HEK293 (cell line): ENCODE results near the gene AWAT1.
A peak's percentile ranks its signal among the peaks of the same experiment; 100 is the strongest.

ENCODE experiments used
- CTCF ChIA-PET: fragments of 350-600 bp; formaldehyde crosslinking; extraction: SDS; loops from one replicate; lab custom pipeline; 2021; ENCODE audit warnings: antibody characterized with exemption; lab: Yijun Ruan, JAX
- POLR2A ChIA-PET: fragments of 300-600 bp; formaldehyde crosslinking; extraction: SDS; loops from one replicate; lab custom pipeline; 2020; ENCODE audit warnings: antibody characterized with exemption, inconsistent platforms; lab: Yijun Ruan, JAX
- H3K27ac ChIP-seq: fragments of 200-500 bp; sonication (Bioruptor generic); 2 replicates; pipeline ENCODE4 v1.5.1; 2014; ENCODE audit warnings: low read depth, low read length, control low read depth, inconsistent platforms; ENCODE audit errors: extremely low read depth
- H3K36me3 ChIP-seq, 2 experiments: fragments of 200-500 bp in 1 of 2; sonication (Bioruptor generic) in 1 of 2; 1 replicate in 1 of 2; 2 replicates in 1 of 2; pipeline ENCODE4 v1.5.1; 2014 to 2017; ENCODE audit warnings: inconsistent platforms in 2 of 2, low read length in 2 of 2; ENCODE audit not compliant: control insufficient read depth in 2 of 2, insufficient read depth in 1 of 2
- H3K4me1 ChIP-seq: fragments of 200-500 bp; sonication (Bioruptor generic); 2 replicates; pipeline ENCODE4 v1.5.1; 2014; ENCODE audit warnings: mild to moderate bottlenecking, low read length, inconsistent platforms; ENCODE audit not compliant: control insufficient read depth, insufficient read depth
- H3K4me3 ChIP-seq: 2 replicates; pipeline ENCODE4 v1.5.1; 2011; ENCODE audit warnings: low read depth, mild to moderate bottlenecking, control low read depth, low read length, moderate library complexity
- H3K9me3 ChIP-seq: fragments of 200-500 bp; sonication (Bioruptor generic); 2 replicates; pipeline ENCODE4 v1.5.1; 2014; ENCODE audit warnings: low read depth, low read length, inconsistent platforms; ENCODE audit not compliant: control insufficient read depth, insufficient read depth
- AEBP2 ChIP-seq: fragments of 450-650 bp; formaldehyde crosslinking; IDR thresholded peaks from 2 replicates; pipeline ENCODE4 v1.5.1; 2016; ENCODE audit warnings: missing biosample characterization, missing genetic modification characterization, borderline replicate concordance
- CTCF ChIP-seq: fragments of 450-650 bp; formaldehyde crosslinking; IDR thresholded peaks from 2 replicates; pipeline ENCODE4 v1.5.1; 2016; ENCODE audit warnings: missing biosample characterization, missing genetic modification characterization
- GLI2 ChIP-seq: fragments of 450-650 bp; formaldehyde crosslinking; IDR thresholded peaks from 2 replicates; pipeline ENCODE4; 2017; ENCODE audit warnings: missing biosample characterization, missing genetic modification characterization, low read depth, borderline replicate concordance
- KLF1 ChIP-seq: fragments of 450-650 bp; formaldehyde crosslinking; IDR thresholded peaks from 2 replicates; pipeline ENCODE4 v1.5.1; 2016; ENCODE audit warnings: missing biosample characterization, missing genetic modification characterization
- KLF17 ChIP-seq: fragments of 450-650 bp; formaldehyde crosslinking; IDR thresholded peaks from 2 replicates; pipeline ENCODE4 v1.5.1; 2016; ENCODE audit warnings: missing biosample characterization, missing genetic modification characterization
- MYNN ChIP-seq: fragments of 450-650 bp; formaldehyde crosslinking; IDR thresholded peaks from 2 replicates; pipeline ENCODE4 v1.5.1; 2016; ENCODE audit warnings: missing biosample characterization, missing genetic modification characterization, borderline replicate concordance
- SETDB1 ChIP-seq: IDR thresholded peaks from one replicate; pipeline ENCODE4 v1.6.1; 2017; ENCODE audit warnings: mild to moderate bottlenecking, low read length, moderate library complexity, mixed read lengths; ENCODE audit not compliant: insufficient read length
- ZBTB11 ChIP-seq: fragments of 450-650 bp; formaldehyde crosslinking; conservative IDR thresholded peaks from 2 replicates; pipeline ENCODE4 v1.5.1; 2016; ENCODE audit warnings: low read depth, missing biosample characterization, missing genetic modification characterization
- ZNF19 ChIP-seq: fragments of 450-650 bp; formaldehyde crosslinking; IDR thresholded peaks from 2 replicates; pipeline ENCODE4; 2016; ENCODE audit warnings: missing biosample characterization, missing genetic modification characterization, low read depth
- ZSCAN4 ChIP-seq: fragments of 450-650 bp; formaldehyde crosslinking; IDR thresholded peaks from 2 replicates; pipeline ENCODE4 v1.5.1; 2017; ENCODE audit warnings: missing biosample characterization, missing genetic modification characterization

The AWAT1 gene

GRCh38 chrX:70257423-70258288, 23.2 kb downstream of the AWAT1 start:
- CTCF ChIA-PET = interaction anchor here (0.6 to 1.3 kb wide), 5 partner anchors 34 to 125 kb away, joined by 3 to 4 read pairs (median 3); no protein-coding TSS in a partner anchor
- H3K36me3 ChIP-seq = no peaks in the 10 kb centered on the region
- H3K9me3 ChIP-seq = no peaks in the 10 kb centered on the region; the same call in none of the 2 replicates
- no peak overlapping the region for H3K4me3 ChIP-seq
- no peaks in the 10 kb centered on the region for H3K4me1 ChIP-seq
- TF ChIP-seq SETDB1 = no peak
- no peak for TF ChIP-seq ZSCAN4 (tag by site-specific recombination)
- no peak for TF ChIP-seq ZBTB11 (tag by site-specific recombination)
- no peak for TF ChIP-seq AEBP2 (tag by site-specific recombination)
- TF ChIP-seq KLF17 (tag by site-specific recombination) = no peak
- TF ChIP-seq KLF1 (tag by site-specific recombination) = peak; percentile 87
- no peak overlapping the region for H3K27ac ChIP-seq
- POLR2A ChIA-PET = no interaction called here

GRCh38 chrX:70260104-70260503, 25.6 kb downstream of the AWAT1 start, which contains the start of gene P2RY4:
Gene P2RY4 (minus strand): TSS chrX:70260204. CDS start chrX:70259624, 580 bp downstream.
- H3K4me1 ChIP-seq = no peaks in the 10 kb centered on the region
- no peak within 1 kb of the TSS for H3K27ac ChIP-seq
- no peak for TF ChIP-seq GLI2
- no peak for TF ChIP-seq MYNN
- TF ChIP-seq ZNF19 (tag by site-specific recombination) = no peak
- TF ChIP-seq CTCF (tag by site-specific recombination) = no peak
- ChIA-PET POLR2A (no interaction called here), CTCF (interaction anchor here (0.7 to 1.1 kb wide), 2 partner anchors 127 to 130 kb away, joined by 3 read pairs; partner anchors contain the start of gene IGBP1)
- no peaks in the 10 kb centered on the region for H3K36me3 ChIP-seq
- H3K4me3 ChIP-seq = no peak within 1 kb of the TSS
- no peaks in the 10 kb centered on the region for H3K9me3 ChIP-seq
